GM10266 (cell line): ENCODE measurements around the gene DNAJC15.
"Not testable (repeated sequence)": the region's sequence is repeated elsewhere in the genome, so short reads cannot be mapped to it uniquely, and the experiment has no call there.

Source experiments
- DNase-seq: peaks from one replicate; pipeline ENCODE4 v3.0.0; 2012; ENCODE audit errors: extremely low spot score
- CTCF ChIP-seq: IDR thresholded peaks from 2 replicates; pipeline ENCODE4 v1.5.1; 2012; ENCODE audit warnings: mild to moderate bottlenecking, low read depth; ENCODE audit not compliant: control insufficient read depth, insufficient read depth; ENCODE audit errors: missing control alignments

The DNAJC15 gene

GRCh38 chr13:43033038-43033437 lies 9.7 kb downstream of the DNAJC15 start:
- TF ChIP-seq CTCF = no peak
- DNase-seq = no peak

- DNase-seq = no peak
- no peak for TF ChIP-seq CTCF
Measured at GRCh38 chr13:43036351-43037250, 13.2 kb downstream of the DNAJC15 start.

- no peak for DNase-seq
- TF ChIP-seq CTCF = no peak
Measured at GRCh38 chr13:43039966-43040365, 16.6 kb downstream of the DNAJC15 start.

GRCh38 chr13:43040581-43041368 lies 17.4 kb downstream of the DNAJC15 start:
- not testable (repeated sequence) for DNase-seq

GRCh38 chr13:43041369-43041921 lies 18.1 kb downstream of the DNAJC15 start:
- DNase-seq = no peak
- TF ChIP-seq CTCF = no peak

GRCh38 chr13:43042410-43042921 lies 19.1 kb downstream of the DNAJC15 start:
- no peak for DNase-seq
- no peak for TF ChIP-seq CTCF

GRCh38 chr13:43044720-43045301 lies 21.4 kb downstream of the DNAJC15 start:
- DNase-seq = no peak
- TF ChIP-seq CTCF = no peak

GRCh38 chr13:43045302-43045773 lies 22.0 kb downstream of the DNAJC15 start:
- DNase-seq = not testable (repeated sequence)
